ENCODE data around the gene OR2T35.
"Not testable (repeated sequence)": the region's sequence is repeated elsewhere in the genome, so short reads cannot be mapped to it uniquely, and the experiment has no call there.

Gene OR2T35, protein sequence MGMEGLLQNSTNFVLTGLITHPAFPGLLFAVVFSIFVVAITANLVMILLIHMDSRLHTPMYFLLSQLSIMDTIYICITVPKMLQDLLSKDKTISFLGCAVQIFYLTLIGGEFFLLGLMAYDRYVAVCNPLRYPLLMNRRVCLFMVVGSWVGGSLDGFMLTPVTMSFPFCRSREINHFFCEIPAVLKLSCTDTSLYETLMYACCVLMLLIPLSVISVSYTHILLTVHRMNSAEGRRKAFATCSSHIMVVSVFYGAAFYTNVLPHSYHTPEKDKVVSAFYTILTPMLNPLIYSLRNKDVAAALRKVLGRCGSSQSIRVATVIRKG

DNA sequence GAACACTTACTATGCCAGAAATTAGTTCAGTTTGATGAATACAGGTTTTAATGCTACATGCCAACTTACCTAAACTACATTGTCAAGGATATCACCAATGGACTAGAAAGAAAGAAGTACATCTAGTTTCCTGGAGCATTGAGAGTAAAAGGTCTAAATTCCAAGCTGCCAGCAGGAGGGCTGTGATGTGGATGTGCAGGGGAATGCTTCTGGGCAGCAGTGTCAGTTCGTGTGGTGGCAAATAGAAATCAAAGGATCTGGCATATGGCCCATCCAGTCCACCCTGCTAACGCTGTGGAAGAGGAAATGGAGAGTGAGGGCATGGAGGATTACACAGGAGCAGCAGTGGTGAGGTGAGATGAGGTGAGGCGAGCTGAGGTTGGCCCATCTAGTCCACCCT is at the start of gene OR2T35:
Gene OR2T35, minus strand, starts transcription at position 101 of the 400 bp plus-strand sequence. CDS start 6,020 bp downstream, outside the sequence.
- not testable (repeated sequence) for H3K4me3 ChIP-seq (ENCODE audit: low read depth, low read length)

DNA sequence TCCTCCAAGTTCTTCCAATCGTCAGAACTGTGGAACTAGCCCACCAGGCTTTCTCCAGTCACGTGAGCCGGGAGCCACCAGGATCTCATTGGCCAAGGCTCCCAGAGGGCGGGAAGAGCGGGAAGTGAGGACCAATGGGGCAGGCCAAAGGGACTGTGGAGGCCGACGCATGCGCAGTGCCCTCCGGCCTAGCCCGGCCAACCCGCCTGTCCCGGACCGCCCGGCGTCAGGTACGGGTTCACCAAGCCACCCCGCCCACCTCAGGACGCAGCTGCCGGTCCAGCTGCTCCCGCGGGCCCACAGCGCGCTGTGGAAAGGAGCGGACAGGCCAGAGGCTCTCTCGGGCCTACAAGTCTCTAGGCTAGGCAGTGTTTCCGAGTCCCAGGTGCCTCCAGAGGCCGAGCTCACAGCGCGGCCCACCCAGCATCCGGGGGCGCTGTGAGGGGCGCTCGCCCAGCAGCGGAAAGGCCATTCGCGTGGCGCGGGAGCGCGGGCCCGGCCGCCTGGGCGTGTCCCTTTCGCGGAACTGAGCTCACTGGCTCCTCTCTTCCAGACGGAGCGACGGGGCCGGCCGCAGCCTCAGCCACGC is 46.6 kb upstream of the OR2T35 start:
- TF ChIP-seq, protein P1, sequence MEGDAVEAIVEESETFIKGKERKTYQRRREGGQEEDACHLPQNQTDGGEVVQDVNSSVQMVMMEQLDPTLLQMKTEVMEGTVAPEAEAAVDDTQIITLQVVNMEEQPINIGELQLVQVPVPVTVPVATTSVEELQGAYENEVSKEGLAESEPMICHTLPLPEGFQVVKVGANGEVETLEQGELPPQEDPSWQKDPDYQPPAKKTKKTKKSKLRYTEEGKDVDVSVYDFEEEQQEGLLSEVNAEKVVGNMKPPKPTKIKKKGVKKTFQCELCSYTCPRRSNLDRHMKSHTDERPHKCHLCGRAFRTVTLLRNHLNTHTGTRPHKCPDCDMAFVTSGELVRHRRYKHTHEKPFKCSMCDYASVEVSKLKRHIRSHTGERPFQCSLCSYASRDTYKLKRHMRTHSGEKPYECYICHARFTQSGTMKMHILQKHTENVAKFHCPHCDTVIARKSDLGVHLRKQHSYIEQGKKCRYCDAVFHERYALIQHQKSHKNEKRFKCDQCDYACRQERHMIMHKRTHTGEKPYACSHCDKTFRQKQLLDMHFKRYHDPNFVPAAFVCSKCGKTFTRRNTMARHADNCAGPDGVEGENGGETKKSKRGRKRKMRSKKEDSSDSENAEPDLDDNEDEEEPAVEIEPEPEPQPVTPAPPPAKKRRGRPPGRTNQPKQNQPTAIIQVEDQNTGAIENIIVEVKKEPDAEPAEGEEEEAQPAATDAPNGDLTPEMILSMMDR (IDR thresholded peaks at IDR 0.05; ENCODE audit: low read depth, low read length) = no peak
- H3K4me3 ChIP-seq (ENCODE audit: low read depth, low read length) = no peak overlapping the region

DNA sequence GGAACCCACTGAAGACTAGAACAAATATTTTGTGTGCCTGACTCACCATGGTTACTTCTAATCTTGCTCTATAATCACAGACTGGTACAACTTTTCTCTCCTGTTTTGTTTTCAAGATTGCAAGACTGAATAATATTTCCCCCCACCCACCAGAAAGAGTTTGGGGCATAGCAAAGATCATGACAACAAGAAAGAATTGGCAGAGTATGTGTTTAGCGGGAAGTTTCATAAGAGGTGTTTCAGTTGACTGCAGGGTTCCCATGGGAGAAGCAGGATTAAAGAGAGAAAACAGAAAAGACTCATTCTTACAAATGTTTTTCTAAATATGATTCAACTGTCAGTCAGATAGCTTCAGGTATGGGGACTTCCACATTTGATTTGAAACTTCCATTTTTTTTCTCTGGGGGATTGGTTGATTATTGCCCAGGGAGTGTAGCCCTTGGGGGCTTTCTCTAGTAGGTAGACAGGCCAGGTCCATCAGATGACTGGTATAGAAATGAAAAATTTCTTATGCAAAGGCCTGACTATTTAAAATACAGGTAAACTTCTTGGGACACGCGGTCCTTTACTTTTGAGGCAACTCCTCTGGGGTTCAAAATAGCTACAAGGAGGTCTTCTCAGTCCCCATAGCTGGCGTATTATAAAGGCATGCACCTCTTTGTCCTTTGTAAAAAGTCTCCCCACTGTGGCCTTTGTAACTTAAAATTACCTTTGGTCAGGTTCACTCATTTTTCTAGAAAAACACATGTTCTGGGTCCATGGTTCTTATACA is 43.6 kb upstream of the OR2T35 start:
- TF ChIP-seq, protein P1 (IDR thresholded peaks at IDR 0.05; ENCODE audit: low read depth, low read length) = no peak

DNA sequence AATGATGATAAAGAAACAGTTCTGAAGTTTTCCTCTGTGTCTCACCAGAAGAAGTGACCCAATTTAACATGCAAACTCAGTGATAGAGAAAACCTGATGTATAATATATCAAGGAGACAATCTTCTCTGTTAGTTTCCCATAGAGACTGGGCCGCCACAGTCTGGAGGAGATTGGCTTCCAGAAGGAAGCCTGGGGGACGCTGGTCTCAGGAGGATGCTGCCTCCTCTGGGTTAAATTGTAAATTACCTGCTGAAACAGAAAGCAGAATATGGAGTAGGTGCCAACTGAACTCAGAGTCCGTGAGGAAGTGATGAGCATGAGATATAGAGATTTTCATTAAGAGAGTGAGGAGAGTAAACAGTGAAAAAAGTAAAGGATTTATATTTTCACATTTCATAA is 41.7 kb upstream of the OR2T35 start:
- no peak overlapping the region for H3K4me3 ChIP-seq (ENCODE audit: low read depth, low read length)
- TF ChIP-seq, protein P1 (IDR thresholded peaks at IDR 0.05; ENCODE audit: low read depth, low read length) = no peak

More for the DNA sequence above, 43.6 kb upstream of the OR2T35 start:
- H3K4me3 ChIP-seq (ENCODE audit: low read depth, low read length) = no peak overlapping the region

DNA sequence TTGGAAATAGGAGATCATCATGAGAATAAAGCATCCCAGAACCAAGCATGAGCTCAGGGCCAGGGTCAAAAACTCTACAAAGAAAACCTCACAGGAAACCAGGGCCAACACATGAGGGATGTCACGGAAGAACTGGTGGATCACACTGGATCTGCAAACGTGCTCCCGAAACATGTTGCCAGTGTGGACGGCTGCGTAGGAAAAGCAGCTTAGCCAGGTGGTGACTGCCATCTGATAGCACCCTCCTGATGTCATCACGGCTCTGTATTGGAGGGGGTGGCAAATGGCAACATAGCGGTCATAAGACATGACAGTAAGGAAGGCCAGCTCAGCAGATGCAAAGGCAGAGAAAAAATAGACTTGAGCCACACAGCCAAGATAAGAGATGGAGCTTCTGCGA is 36.6 kb upstream of the OR2T35 start:
- H3K4me3 ChIP-seq (ENCODE audit: low read depth, low read length) = no peak overlapping the region
- TF ChIP-seq, protein P1 (IDR thresholded peaks at IDR 0.05; ENCODE audit: low read depth, low read length) = no peak

DNA sequence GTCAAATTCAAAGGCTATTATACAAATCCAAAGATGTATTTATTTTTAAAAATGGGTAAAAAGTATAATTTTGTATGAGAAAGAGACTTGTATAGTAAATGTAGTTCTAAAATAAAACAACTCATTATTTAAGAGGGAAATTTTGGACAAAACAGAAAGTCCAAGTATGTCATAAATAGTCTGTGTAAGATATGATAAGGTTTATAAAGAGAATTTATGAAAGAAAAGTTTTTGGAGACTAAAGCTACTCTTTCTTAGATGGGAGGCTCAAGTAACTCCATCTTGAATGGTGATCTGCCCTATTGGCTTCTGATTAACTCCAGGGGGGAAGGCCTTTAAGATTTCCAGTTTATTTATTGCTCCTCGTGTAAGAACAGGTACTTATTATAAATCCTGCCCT is 24.9 kb upstream of the OR2T35 start:
- TF ChIP-seq, protein P1 (IDR thresholded peaks at IDR 0.05; ENCODE audit: low read depth, low read length) = no peak
- H3K4me3 ChIP-seq (ENCODE audit: low read depth, low read length) = no peak overlapping the region

DNA sequence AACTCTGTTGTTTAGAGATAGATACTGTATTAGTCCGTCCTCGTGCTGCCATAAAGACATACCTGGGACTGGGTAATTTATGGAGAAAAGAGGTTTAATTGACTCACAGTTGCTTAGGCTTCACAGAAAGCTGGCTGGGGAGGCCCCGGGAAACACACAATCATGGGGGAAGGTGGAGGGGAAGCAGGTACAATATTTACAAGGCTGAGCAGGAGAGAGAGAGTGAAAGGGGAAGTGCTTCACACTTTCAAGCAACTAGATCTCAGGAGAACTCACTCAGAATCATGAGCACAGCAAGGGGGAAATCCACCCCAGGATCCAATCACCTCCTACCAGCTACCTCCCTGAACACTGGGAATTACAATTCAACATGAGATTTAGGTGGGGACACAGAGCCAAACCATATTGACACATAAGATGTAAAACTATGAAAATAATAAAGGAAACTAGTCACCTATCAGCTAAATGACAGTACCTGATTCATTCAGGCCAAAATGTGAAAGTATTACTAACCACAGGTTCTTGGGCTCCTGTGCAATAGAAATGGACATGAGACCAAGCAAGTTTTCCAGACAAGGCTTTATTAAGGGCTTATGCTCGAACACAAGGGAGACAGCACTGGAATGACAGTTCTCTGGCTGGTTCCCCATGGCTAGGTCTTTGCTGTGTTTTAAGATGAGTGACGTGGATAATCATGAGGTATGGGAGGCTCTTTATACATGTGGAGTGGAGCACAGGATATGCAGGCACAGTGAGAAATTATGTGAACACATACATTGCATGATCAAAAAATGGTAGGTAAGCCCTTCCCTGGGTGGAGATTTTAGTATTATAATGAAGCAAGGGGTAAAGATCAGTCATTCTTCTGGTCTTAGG is 18.6 kb upstream of the OR2T35 start:
- not testable (repeated sequence) for H3K4me3 ChIP-seq (ENCODE audit: low read depth, low read length)

DNA sequence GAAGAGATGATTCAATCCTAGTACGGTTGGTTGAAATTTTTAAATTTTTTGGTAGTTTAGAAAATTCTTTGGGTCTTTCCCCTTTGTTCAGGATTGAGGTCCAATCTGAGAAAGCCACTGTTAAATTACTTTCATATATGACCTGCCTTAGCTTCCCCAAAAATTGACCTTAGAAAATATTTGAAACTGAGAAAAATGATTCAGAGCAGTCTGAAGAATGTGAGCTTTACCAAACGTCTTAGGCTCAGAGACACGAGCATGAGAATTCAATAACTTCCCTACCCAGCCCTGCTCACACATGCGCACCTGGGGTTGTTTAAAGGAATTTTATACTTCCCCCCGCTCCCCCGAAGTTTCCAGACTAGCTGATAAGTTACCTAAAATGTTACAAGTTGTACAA is 11.7 kb upstream of the OR2T35 start:
- not testable (repeated sequence) for H3K4me3 ChIP-seq (ENCODE audit: low read depth, low read length)

DNA sequence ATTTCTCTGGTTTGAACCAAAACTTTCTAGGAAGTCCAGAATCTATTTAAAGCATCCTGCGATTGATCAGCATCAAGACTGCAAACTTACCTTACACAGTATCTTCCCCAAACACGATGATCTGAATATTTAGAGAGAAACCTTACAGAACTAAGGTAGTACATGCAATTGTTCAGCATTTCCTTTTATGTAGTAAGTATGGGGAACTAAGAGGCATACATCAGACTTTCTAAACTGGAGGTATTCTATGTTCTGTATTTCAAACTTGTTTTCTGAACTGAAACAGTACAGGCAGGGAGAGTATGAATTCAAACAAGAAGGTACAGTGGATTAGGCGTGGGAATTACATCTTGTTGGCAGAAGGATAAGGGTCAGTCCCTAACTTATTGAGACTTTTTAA is 10.3 kb upstream of the OR2T35 start, which contains the start of gene OR2T27:
Gene OR2T27, minus strand, starts transcription at position 175 of the 400 bp plus-strand sequence. CDS start 4,644 bp downstream, outside the sequence.
- H3K4me3 ChIP-seq (ENCODE audit: low read depth, low read length) = not testable (repeated sequence)

DNA sequence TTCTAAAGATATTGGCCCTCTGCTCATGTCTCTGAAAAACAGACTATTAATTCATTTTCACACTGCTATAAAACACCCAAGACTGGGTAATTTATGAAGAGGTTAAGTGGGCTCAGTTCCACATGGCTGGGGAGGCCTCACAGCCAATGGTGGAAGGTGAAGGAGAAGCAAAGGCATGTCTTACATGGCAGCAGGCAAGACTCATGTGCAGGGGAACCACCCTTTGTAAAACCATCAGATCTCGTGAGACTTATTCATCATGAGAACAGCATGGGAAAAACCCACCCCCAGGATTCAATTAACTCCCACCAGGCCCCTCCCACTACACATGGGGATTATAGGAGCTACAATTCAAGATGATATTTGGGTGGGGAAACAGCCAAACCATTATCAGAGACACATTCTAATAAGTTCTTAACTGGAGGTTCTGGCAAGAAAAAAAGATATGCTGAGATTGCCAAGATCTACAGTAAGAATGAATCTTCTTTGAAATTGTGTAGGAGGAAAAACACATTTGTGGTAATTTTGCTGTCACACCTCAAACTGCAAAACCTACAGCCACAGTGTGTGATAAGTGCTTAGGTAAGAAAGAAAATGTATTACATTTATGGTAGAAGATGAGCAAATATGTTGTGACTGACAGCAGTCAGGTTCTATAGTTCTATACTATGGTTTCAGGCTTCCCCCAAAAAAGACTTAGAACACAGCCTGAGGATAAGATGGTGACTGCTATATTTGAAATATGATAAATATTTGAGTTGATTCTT is 3.9 kb upstream of the OR2T35 start:
- not testable (repeated sequence) for H3K4me3 ChIP-seq (ENCODE audit: low read depth, low read length)

DNA sequence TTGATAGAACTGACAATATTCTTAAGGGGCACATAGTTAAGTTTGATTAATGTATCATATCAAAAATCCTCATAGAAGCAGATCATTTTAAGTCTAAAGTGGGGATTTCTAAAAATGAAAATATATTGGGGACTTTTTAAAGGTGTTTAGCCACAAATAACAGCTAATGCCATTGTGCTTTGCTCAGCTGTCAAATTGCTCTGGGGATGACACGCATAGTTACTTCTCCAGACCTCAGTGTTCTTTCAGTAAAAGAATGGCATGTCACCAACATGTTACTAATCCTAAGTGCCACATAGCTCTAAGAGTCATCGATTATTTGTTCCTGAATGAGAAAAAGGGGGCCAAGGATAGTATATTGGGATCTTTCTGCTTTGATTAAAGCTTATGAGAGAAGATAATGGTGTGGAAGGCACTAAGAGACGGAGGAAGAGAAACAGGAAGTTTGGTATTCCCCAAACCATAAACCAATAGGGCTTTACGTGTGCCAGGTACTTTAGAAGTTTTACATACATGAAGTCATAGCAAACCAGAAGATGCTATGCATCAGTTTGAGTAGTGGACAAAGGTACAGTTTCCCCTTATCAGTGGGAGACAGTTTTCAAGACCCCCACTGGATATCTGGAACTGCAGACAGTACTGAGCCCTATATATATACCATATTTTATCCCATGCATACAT is 2.0 kb downstream of the OR2T35 start:
- H3K4me3 ChIP-seq (ENCODE audit: low read depth, low read length) = not testable (repeated sequence)

Data from WI38 (cell line).